Measurements from ENCODE around the gene AXIN1. TPM values are rescaled to one million over a fixed set of nuclear protein-coding genes. Genes with fewer than 3 reads are reported as not detected.

Gene AXIN1
- total RNA-seq, 3 donors from 2014 or later: 16.5 to 22.6 (median 22.4) TPM

DNA sequence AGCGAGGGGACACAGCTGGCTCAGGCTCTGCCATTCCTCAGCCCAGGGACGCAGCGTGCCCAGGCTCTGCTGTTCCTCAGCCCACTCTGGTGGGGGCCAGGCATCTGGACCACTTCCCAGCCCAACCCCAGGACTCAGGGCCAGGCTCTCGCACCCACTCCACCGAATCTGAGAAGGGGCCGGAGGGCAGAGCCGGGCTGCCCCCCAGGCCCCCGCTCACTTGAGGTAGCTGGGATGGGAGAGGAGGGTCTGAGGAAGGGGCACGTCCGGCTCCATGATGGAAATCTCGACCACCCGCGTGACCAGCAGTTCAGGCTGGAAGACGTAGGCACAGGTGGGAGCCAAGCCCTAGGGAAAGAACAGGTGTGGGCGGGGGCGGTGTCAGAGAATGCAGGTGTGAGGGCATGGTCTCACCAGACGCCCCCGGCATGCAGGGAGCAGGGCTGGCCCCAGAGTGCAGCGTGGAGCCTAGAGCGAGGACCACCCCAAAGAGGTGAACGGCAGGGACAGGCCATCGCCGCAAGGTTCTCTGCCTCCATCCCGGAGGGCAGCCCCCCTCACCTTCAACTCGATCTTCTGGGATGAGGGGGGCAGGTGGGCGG, 24.4 kb upstream of the AXIN1 start:
- peaks cover 3 to 4% of the 10 kb centered on the region in 2 donors for H3K4me1 ChIP-seq
- no peak overlapping the region for H3K4me3 ChIP-seq
- no peak for TF ChIP-seq POLR2A (IDR thresholded peaks at IDR 0.05)
- TF ChIP-seq POLR2AphosphoS5 (IDR thresholded peaks at IDR 0.05): no peak
- TF ChIP-seq, protein P1, sequence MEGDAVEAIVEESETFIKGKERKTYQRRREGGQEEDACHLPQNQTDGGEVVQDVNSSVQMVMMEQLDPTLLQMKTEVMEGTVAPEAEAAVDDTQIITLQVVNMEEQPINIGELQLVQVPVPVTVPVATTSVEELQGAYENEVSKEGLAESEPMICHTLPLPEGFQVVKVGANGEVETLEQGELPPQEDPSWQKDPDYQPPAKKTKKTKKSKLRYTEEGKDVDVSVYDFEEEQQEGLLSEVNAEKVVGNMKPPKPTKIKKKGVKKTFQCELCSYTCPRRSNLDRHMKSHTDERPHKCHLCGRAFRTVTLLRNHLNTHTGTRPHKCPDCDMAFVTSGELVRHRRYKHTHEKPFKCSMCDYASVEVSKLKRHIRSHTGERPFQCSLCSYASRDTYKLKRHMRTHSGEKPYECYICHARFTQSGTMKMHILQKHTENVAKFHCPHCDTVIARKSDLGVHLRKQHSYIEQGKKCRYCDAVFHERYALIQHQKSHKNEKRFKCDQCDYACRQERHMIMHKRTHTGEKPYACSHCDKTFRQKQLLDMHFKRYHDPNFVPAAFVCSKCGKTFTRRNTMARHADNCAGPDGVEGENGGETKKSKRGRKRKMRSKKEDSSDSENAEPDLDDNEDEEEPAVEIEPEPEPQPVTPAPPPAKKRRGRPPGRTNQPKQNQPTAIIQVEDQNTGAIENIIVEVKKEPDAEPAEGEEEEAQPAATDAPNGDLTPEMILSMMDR (IDR thresholded peaks at IDR 0.05): no peak
- no peaks in the 10 kb centered on the region for H3K9me3 ChIP-seq
- no peaks in the 10 kb centered on the region for H3K27me3 ChIP-seq
- H3K27ac ChIP-seq: no peak overlapping the region
- H3K36me3 ChIP-seq: no peaks in the 10 kb centered on the region
- no peak for DNase-seq (ENCODE audit: low spot score in 2 of 2)
- intact Hi-C loops (cut with DNase I; ENCODE audit: low total_unique reads): no loop called here

DNA sequence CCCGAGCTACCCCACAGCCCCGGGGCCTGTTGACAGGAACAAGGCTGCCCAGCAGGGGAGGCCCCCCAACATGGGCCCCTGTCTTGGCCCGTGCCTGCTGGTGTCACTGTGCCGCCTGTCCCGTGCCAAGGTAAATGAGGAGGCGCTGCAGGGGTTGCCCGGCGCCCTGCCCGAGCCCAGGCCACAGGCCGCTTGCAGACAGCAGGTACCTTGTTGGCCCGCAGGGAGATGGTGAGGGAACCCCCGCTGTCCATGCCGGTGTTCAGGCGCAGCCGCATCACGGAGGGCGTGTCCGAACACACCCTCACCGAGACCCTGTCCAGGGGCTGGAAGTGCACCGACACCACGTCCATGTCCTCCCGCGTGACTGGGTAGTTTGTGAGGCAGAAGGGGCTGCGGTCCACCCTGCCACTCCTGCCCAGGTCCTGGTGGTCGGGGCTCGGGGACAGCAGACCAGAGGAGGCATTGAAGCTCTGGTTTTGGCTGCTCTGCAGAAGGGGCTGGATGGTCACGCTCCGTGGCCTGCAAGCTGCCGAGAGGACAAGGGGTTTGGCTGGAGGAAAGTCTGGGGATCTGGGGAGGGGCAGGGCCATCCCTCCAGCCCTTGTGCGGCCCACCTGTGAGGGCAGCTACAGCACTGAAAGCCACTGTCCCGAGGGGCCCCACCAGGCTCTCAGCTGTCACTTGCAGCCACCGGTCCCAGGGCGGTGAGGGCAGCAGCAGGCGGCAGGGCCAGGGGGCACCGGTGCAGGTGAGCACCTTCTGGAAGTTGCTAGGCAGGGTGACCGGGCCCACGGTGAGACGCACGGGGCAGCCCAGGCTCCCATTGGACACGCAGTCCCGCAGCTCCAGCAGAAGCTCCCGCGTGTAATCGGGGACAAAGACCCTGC, 23.6 kb upstream of the AXIN1 start:
- no peak overlapping the region for H3K27ac ChIP-seq
- intact Hi-C loops (cut with DNase I; ENCODE audit: low total_unique reads): no loop called here
- no peaks in the 10 kb centered on the region for H3K27me3 ChIP-seq
- no peaks in the 10 kb centered on the region for H3K36me3 ChIP-seq
- DNase-seq (ENCODE audit: low spot score in 2 of 2): no peak
- peaks cover 3 to 4% of the 10 kb centered on the region in 2 donors for H3K4me1 ChIP-seq
- TF ChIP-seq POLR2A (IDR thresholded peaks at IDR 0.05) (no peak), POLR2AphosphoS5 (IDR thresholded peaks at IDR 0.05) (no peak)
- TF ChIP-seq, protein P1 (IDR thresholded peaks at IDR 0.05): no peak
- H3K4me3 ChIP-seq: no peak overlapping the region
- H3K9me3 ChIP-seq: no peaks in the 10 kb centered on the region

DNA sequence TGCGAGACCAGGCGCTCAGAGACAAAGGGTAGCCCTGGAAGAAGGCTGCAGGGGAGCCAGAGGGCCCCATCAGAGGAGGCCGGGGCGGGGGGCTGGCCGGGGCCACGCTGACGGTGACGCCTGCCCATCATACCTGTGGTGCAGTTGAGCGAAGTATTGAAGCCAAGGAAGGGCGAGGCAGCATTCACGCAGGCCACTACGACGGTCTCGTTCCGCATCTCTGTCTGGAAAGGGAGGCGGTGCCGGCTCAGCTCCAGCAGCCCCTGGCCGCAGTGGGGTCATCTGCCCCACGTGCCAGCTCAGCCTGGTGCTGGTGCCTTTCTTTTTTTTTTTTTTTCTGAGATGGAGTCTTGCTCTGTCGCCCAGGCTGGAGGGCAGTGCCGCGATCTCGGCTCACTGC, 22.7 kb upstream of the AXIN1 start:
- Histone ChIP-seq H3K4me1 (peaks cover 0 to 4% of the 10 kb centered on the region in 2 donors), H3K4me3 (no peak overlapping the region), H3K27ac (no peak overlapping the region), H3K9me3 (no peaks in the 10 kb centered on the region), H3K36me3 (no peaks in the 10 kb centered on the region), H3K27me3 (no peaks in the 10 kb centered on the region)
- TF ChIP-seq, protein P1 (IDR thresholded peaks at IDR 0.05): no peak
- TF ChIP-seq POLR2AphosphoS5 (IDR thresholded peaks at IDR 0.05) (no peak), POLR2A (IDR thresholded peaks at IDR 0.05) (no peak)
- intact Hi-C loops (cut with DNase I; ENCODE audit: low total_unique reads): no loop called here
- no peak for DNase-seq (ENCODE audit: low spot score in 2 of 2)

DNA sequence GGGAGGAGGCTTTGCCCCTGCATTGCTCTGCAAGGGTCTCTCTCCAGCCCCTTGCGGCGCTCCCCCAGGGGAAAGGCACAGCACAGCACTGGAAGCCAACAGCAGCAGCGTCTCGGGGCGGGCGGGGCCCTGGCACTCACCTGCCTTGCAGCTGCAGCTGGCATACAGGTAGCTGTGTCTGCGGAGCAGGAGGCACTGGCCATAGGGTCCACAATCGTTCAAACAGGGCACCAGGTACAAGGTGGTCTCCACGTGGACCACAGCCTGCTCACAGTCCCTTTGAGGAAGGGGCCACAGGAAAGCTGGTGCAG, 22.0 kb upstream of the AXIN1 start:
- Histone ChIP-seq H3K36me3 (no peaks in the 10 kb centered on the region), H3K4me3 (no peak overlapping the region), H3K9me3 (no peaks in the 10 kb centered on the region), H3K4me1 (peaks cover 3 to 5% of the 10 kb centered on the region in 2 donors), H3K27me3 (no peaks in the 10 kb centered on the region), H3K27ac (no peak overlapping the region)
- no peak for TF ChIP-seq POLR2AphosphoS5 (IDR thresholded peaks at IDR 0.05)
- TF ChIP-seq POLR2A (IDR thresholded peaks at IDR 0.05): no peak
- TF ChIP-seq, protein P1 (IDR thresholded peaks at IDR 0.05): no peak
- no peak for DNase-seq (ENCODE audit: low spot score in 2 of 2)
- intact Hi-C loops (cut with DNase I; ENCODE audit: low total_unique reads): no loop called here

All from breast epithelium (tissue), 4 donors.